K562 (cell line): ENCODE measurements around the gene FBXW8. TPM values are rescaled to one million over a fixed set of nuclear protein-coding genes. Genes with fewer than 3 reads are reported as not detected.

Source experiments
- CREB1 ChIP-seq, 2 experiments: sonication (generic) in 1 of 2; formaldehyde crosslinking in 1 of 2; IDR thresholded peaks; 2 replicates each; pipeline versions ENCODE4 v1.6.1 to v1.8.0; 2012 to 2022; ENCODE audit warnings: inconsistent platforms in 1 of 2, mild to moderate bottlenecking in 1 of 2, missing genetic modification reagents in 1 of 2, moderate library complexity in 1 of 2
- NONO ChIP-seq, 2 experiments: fragments of 200-400 bp in 1 of 2; fragments of 450-650 bp in 1 of 2; formaldehyde crosslinking in 1 of 2; IDR thresholded peaks; 2 replicates each; pipeline ENCODE4 v1.6.1; 2017; ENCODE audit warnings: low read depth in 2 of 2, mild to moderate bottlenecking in 2 of 2, moderate library complexity in 2 of 2, low read length in 1 of 2
- POLR2AphosphoS2 ChIP-seq: IDR thresholded peaks from 2 replicates; pipeline ENCODE4 v1.6.1; 2012; ENCODE audit warnings: low read length, improper control_type of control experiment
- POLR3A ChIP-seq: IDR thresholded peaks from 2 replicates; pipeline ENCODE4 v1.6.1; 2011; ENCODE audit warnings: borderline replicate concordance, mild to moderate bottlenecking, moderate library complexity; ENCODE audit not compliant: insufficient read length, insufficient read depth; ENCODE audit errors: extremely low read depth
- TAF9B ChIP-seq: fragments of 450-650 bp; IDR thresholded peaks from 2 replicates; pipeline ENCODE4 v1.6.1; 2018; ENCODE audit warnings: mild to moderate bottlenecking; ENCODE audit not compliant: partially characterized antibody
- TBP ChIP-seq: optimal IDR thresholded peaks from 2 replicates; pipeline ENCODE3; 2011; ENCODE audit warnings: low read depth, low read length, improper control_type of control experiment
- ZNF174 ChIP-seq: fragments of 250-450 bp; sonication (Bioruptor Pico); IDR thresholded peaks from 2 replicates; pipeline ENCODE4 v1.4.0; 2020; ENCODE audit warnings: mild to moderate bottlenecking
- ZNF197 ChIP-seq: fragments of 200-800 bp; sonication (Bioruptor generic); IDR thresholded peaks from 2 replicates; pipeline ENCODE4 v1.6.1; 2016; ENCODE audit warnings: low read depth, missing genetic modification characterization, missing compliant biosample characterization
- polyA plus RNA-seq, 8 experiments: library from polyadenylated mRNA; depleted of rRNA in 4 of 8; stranded (reverse) in 5 of 8; unstranded in 3 of 8; fragments of >200 nt; fragmentation: Nextera tagmentation in 2 of 8; fragmentation: Illumina TruSeq in 1 of 8; extraction: Ambion mirVana in 2 of 8; extraction: Trizol in 1 of 8; gene quantifications; 2 replicates each; pipeline versions ENCODE4 v1.2.1 to v1.2.3, GENCODE V29; 2011 to 2014; ENCODE audit warnings: inconsistent platforms in 1 of 8, missing spikeins in 1 of 8
- total RNA-seq, 7 experiments: library from RNA; depleted of rRNA in 6 of 7; stranded (reverse); fragments of >200 nt in 6 of 7; fragmentation: Illumina TruSeq in 2 of 7; extraction: Trizol in 2 of 7; gene quantifications; 2 replicates each; pipeline versions ENCODE4 v1.2.1 to v1.2.3, GENCODE V29; 2011 to 2021; ENCODE audit warnings: low replicate concordance in 1 of 7
- TF ChIP-seq, protein P1 (sequence below): sonication (generic); formaldehyde crosslinking; IDR thresholded peaks from 2 replicates; pipeline ENCODE4 v1.8.1; 2023; ENCODE audit warnings: missing genetic modification reagents, mild to moderate bottlenecking, borderline replicate concordance
- TF ChIP-seq, protein P2 (sequence below): fragments of 250-450 bp; sonication (Bioruptor Pico); IDR thresholded peaks from 2 replicates; pipeline ENCODE4 v1.5.0; 2021; ENCODE audit warnings: mild to moderate bottlenecking, moderate library complexity
- TF ChIP-seq, protein P3 (sequence below): fragments of 450-650 bp; IDR thresholded peaks from 2 replicates; pipeline ENCODE4 v1.7.1; 2018; ENCODE audit warnings: mild to moderate bottlenecking, low read depth; ENCODE audit not compliant: partially characterized antibody
- TF ChIP-seq, protein P4 (sequence below): sonication (generic); formaldehyde crosslinking; IDR thresholded peaks from 2 replicates; pipeline ENCODE4 v1.8.1; 2022; ENCODE audit warnings: missing genetic modification reagents

FBXW8 gene
- total and polyA plus RNA-seq, 9 of the 15 experiments (the other 6 are each of a cell fraction or from before 2014, with no cell fraction given): 0.58 to 8.3 (median 4.4) TPM

DNA sequence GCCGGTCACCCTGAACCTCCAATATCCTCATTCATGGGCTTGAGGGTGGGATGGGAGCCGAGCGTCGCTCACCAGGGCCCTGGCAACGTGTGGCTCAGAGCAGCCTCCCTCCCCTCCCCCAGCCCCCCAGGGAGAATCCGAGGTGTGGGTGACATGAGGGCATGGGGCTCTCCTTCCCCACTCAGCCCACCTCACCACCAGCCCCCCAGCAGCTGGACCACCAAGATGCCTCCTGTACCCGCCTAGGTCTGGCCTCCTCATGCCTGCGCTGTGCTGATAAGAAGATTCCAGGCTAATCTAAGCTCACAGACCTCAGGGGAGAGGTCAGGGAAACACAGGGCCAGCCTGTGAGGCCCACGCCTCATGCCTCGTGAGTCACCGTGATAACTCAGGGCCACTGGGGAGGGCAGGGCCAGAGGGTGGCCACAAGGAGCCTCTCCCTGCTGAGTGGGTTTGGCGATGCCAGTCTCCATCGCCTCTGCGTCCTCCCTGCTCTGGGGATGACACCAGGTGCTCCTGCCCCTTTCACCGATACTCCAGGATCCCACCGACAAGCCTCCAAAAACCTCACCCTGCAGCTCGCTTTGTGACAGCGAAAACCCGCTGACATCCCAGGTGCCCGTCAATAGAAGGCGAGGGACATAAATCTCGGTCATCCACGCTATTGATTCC is 131.6 kb downstream of the FBXW8 start (continued):
- TF ChIP-seq, protein P1, sequence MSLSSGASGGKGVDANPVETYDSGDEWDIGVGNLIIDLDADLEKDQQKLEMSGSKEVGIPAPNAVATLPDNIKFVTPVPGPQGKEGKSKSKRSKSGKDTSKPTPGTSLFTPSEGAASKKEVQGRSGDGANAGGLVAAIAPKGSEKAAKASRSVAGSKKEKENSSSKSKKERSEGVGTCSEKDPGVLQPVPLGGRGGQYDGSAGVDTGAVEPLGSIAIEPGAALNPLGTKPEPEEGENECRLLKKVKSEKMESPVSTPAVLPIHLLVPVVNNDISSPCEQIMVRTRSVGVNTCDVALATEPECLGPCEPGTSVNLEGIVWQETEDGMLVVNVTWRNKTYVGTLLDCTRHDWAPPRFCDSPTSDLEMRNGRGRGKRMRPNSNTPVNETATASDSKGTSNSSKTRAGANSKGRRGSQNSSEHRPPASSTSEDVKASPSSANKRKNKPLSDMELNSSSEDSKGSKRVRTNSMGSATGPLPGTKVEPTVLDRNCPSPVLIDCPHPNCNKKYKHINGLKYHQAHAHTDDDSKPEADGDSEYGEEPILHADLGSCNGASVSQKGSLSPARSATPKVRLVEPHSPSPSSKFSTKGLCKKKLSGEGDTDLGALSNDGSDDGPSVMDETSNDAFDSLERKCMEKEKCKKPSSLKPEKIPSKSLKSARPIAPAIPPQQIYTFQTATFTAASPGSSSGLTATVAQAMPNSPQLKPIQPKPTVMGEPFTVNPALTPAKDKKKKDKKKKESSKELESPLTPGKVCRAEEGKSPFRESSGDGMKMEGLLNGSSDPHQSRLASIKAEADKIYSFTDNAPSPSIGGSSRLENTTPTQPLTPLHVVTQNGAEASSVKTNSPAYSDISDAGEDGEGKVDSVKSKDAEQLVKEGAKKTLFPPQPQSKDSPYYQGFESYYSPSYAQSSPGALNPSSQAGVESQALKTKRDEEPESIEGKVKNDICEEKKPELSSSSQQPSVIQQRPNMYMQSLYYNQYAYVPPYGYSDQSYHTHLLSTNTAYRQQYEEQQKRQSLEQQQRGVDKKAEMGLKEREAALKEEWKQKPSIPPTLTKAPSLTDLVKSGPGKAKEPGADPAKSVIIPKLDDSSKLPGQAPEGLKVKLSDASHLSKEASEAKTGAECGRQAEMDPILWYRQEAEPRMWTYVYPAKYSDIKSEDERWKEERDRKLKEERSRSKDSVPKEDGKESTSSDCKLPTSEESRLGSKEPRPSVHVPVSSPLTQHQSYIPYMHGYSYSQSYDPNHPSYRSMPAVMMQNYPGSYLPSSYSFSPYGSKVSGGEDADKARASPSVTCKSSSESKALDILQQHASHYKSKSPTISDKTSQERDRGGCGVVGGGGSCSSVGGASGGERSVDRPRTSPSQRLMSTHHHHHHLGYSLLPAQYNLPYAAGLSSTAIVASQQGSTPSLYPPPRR (CRISPR knock-in tag): peak; percentile 98
- TF ChIP-seq, protein P2, sequence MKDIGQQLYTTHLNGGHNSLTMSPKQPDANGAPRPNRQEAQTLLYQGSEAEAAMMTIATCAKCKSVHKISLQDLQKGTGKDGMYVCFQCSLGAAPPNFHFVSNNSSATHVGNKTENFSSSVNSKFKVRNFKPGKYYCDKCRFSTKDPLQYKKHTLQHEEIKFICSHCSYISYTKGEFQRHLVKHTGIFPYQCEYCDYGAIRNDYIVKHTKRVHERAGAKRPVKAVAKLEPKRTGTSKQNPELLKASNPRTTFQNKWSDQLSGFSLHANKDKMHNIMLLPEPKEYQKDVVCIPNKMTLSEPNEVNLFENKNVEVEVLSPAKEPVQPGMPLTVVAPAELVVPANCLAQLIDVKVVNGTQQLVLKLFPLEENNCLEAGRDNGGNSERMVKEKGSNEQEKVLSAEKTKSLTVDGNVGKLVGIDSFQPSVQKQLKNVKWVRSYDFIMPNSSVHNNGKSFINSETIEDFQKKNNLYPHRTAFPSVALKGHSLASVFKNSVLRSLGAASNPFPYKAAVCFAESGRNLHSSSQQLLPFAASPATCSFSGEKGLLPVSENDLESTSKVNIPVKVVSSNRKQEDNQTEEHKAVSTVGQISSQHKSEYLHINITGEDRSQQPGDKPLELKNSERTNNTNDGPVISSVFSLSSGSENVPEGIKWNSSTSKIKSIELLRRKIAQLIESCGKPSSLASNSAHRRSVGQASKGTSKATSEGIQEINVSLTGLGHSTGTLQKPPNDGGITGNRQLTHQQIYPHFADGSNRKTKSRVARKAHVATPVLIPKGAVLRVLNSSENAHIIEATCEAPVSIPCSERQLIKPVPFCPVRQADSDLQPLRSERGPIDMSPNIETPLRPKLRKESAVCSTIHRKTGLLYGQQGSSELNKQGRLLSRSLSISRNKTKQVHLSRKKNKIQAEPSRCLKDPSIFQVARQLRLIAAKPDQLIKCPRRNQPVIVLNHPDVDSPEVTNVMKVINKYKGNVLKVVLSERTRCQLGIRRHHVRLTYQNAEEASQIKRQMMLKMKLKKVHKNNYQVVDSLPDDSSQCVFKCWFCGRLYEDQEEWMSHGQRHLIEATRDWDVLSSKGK (CRISPR knock-in tag): no peak
- TF ChIP-seq, protein P3, sequence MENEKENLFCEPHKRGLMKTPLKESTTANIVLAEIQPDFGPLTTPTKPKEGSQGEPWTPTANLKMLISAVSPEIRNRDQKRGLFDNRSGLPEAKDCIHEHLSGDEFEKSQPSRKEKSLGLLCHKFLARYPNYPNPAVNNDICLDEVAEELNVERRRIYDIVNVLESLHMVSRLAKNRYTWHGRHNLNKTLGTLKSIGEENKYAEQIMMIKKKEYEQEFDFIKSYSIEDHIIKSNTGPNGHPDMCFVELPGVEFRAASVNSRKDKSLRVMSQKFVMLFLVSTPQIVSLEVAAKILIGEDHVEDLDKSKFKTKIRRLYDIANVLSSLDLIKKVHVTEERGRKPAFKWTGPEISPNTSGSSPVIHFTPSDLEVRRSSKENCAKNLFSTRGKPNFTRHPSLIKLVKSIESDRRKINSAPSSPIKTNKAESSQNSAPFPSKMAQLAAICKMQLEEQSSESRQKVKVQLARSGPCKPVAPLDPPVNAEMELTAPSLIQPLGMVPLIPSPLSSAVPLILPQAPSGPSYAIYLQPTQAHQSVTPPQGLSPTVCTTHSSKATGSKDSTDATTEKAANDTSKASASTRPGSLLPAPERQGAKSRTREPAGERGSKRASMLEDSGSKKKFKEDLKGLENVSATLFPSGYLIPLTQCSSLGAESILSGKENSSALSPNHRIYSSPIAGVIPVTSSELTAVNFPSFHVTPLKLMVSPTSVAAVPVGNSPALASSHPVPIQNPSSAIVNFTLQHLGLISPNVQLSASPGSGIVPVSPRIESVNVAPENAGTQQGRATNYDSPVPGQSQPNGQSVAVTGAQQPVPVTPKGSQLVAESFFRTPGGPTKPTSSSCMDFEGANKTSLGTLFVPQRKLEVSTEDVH: no peak
- TF ChIP-seq ZNF174 (CRISPR knock-in tag): no peak
- peak in 1 of 2 experiments; percentile 97; a peak in 2 of 4 replicates for TF ChIP-seq NONO (IDR thresholded peaks at IDR 0.05; ENCODE audit: low read depth in 2 of 2, low read length in 1 of 2)
- TF ChIP-seq, protein P4, sequence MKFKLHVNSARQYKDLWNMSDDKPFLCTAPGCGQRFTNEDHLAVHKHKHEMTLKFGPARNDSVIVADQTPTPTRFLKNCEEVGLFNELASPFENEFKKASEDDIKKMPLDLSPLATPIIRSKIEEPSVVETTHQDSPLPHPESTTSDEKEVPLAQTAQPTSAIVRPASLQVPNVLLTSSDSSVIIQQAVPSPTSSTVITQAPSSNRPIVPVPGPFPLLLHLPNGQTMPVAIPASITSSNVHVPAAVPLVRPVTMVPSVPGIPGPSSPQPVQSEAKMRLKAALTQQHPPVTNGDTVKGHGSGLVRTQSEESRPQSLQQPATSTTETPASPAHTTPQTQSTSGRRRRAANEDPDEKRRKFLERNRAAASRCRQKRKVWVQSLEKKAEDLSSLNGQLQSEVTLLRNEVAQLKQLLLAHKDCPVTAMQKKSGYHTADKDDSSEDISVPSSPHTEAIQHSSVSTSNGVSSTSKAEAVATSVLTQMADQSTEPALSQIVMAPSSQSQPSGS (CRISPR knock-in tag): no peak
- no peak for TF ChIP-seq POLR2AphosphoS2
- peak; percentile 89 for TF ChIP-seq CREB1 (IDR thresholded peaks at IDR 0.05)
- TF ChIP-seq CREB1 (CRISPR knock-in tag; IDR thresholded peaks at IDR 0.05): no peak
- TF ChIP-seq ZNF197 (CRISPR knock-in tag): peak; percentile 96; the same call in 1 of the 2 replicates
- TF ChIP-seq TAF9B: no peak
- no peak for TF ChIP-seq POLR3A
- peak; percentile 34 for TF ChIP-seq TBP
